NCI-H2196 (cell line): Measurements from ENCODE around the gene TRAIP.
A peak's percentile ranks its signal among the peaks of the same experiment; 100 is the strongest.
"Not testable (repeated sequence)": the region's sequence is repeated elsewhere in the genome, so short reads cannot be mapped to it uniquely, and the experiment has no call there.

ENCODE experiments used
- DNase-seq: peaks from one replicate; lab custom pipeline; 2025; ENCODE audit not compliant: unreplicated experiment; lab: John Stamatoyannopoulos, UW

TRAIP gene

GRCh38 chr3:49792371-49793150 is 63.8 kb downstream of the TRAIP start:
- DNase-seq, result no peak

- DNase-seq, result no peak
Measured at GRCh38 chr3:49791571-49791970, 64.8 kb downstream of the TRAIP start.

- DNase-seq, result no peak
Measured at GRCh38 chr3:49790626-49791411, 65.5 kb downstream of the TRAIP start.

- no peak for DNase-seq
Measured at GRCh38 chr3:49788056-49788455, 68.3 kb downstream of the TRAIP start.

GRCh38 chr3:49787536-49787935 is 68.8 kb downstream of the TRAIP start:
- no peak for DNase-seq

GRCh38 chr3:49787182-49787464 is 69.2 kb downstream of the TRAIP start:
- no peak for DNase-seq

- DNase-seq, result peak; percentile 92
Measured at GRCh38 chr3:49786357-49787181, 69.8 kb downstream of the TRAIP start, which contains the start of gene IP6K1. Gene IP6K1 (minus strand): TSS chr3:49786542. CDS start chr3:49748040, 38,502 bp downstream.

GRCh38 chr3:49785565-49786356 is 70.6 kb downstream of the TRAIP start:
- no peak for DNase-seq

- not testable (repeated sequence) for DNase-seq
Measured at GRCh38 chr3:49782277-49782676, 74.1 kb downstream of the TRAIP start.

GRCh38 chr3:49781415-49782199 is 74.8 kb downstream of the TRAIP start:
- no peak for DNase-seq

GRCh38 chr3:49780975-49781365 is 75.4 kb downstream of the TRAIP start:
- DNase-seq, result not testable (repeated sequence)

- no peak for DNase-seq
Measured at GRCh38 chr3:49780080-49780974, 76.0 kb downstream of the TRAIP start.

GRCh38 chr3:49779358-49780079 is 76.8 kb downstream of the TRAIP start:
- DNase-seq, result no peak
